PC-9 (cell line): ENCODE results near the gene LDHAL6A. TPM values are rescaled to one million over a fixed set of nuclear protein-coding genes. Genes with fewer than 3 reads are reported as not detected.

Experiments used
- BruUV-seq: library from RNA; stranded (reverse); fragments of 400-500 nt; replicated peaks from 2 replicates; lab custom pipeline; 2021; lab: Mats Ljungman, UMichigan
- CTCF ChIA-PET: fragments of 300-600 bp; sonication (Branson Sonifier 250); formaldehyde crosslinking; loops from one replicate; lab custom pipeline; 2022; ENCODE audit warnings: antibody characterized with exemption; lab: Charles Lee
- POLR2A ChIA-PET: fragments of 300-600 bp; sonication (Branson Sonifier 250); formaldehyde crosslinking; loops from one replicate; lab custom pipeline; 2022; ENCODE audit warnings: antibody characterized with exemption; ENCODE audit not compliant: unreplicated experiment; lab: Charles Lee
- DNase-seq, 2 experiments: peaks; one replicate each; pipeline versions ENCODE4 v3.0.0 to v3.0.0-alpha.2; 2015 to 2022; ENCODE audit warnings: mixed read lengths in 1 of 2
- H2AFZ ChIP-seq: fragments of 200-600 bp; sonication (generic); 2 replicates; pipeline ENCODE4 v1.8.1; 2017; ENCODE audit warnings: antibody characterized with exemption
- H3F3A ChIP-seq: fragments of 200-600 bp; sonication (generic); 2 replicates; pipeline ENCODE4 v1.8.1; 2017; ENCODE audit warnings: antibody characterized with exemption, mild to moderate bottlenecking, low read depth; ENCODE audit not compliant: insufficient read depth
- H3K27ac ChIP-seq: fragments of 200-600 bp; sonication (generic); 2 replicates; pipeline ENCODE4 v1.6.1; 2016; ENCODE audit warnings: mixed run types
- H3K27me3 ChIP-seq: fragments of 200-600 bp; sonication (generic); 2 replicates; pipeline ENCODE4 v1.6.1; 2016; ENCODE audit warnings: low read depth, mixed run types; ENCODE audit not compliant: insufficient read depth
- H3K36me3 ChIP-seq: fragments of 200-600 bp; sonication (generic); 2 replicates; pipeline ENCODE4 v1.6.1; 2016; ENCODE audit warnings: low read depth, mixed run types
- H3K4me1 ChIP-seq: fragments of 200-600 bp; sonication (generic); replicated peaks from 2 replicates; pipeline ENCODE4 v1.6.1; 2016; ENCODE audit warnings: mixed run types; ENCODE audit not compliant: insufficient read depth
- H3K4me2 ChIP-seq: fragments of 200-600 bp; sonication (generic); 2 replicates; pipeline ENCODE4 v1.6.1; 2017; ENCODE audit warnings: mixed run types
- H3K4me3 ChIP-seq: fragments of 200-600 bp; sonication (generic); 2 replicates; pipeline ENCODE4 v1.6.1; 2016; ENCODE audit warnings: mixed run types
- H3K79me2 ChIP-seq: fragments of 200-600 bp; sonication (generic); 2 replicates; pipeline ENCODE4 v1.6.1; 2017; ENCODE audit warnings: low read depth, mixed run types
- H3K9me2 ChIP-seq: fragments of 200-600 bp; sonication (generic); 2 replicates; pipeline ENCODE4 v1.8.1; 2017; ENCODE audit warnings: mild to moderate bottlenecking; ENCODE audit not compliant: insufficient read depth
- H3K9me3 ChIP-seq: fragments of 200-600 bp; sonication (generic); 2 replicates; pipeline ENCODE4 v1.8.1; 2016; ENCODE audit warnings: low read depth; ENCODE audit not compliant: insufficient read depth
- H4K20me1 ChIP-seq: fragments of 200-600 bp; sonication (generic); 2 replicates; pipeline ENCODE4 v1.8.1; 2017; ENCODE audit not compliant: insufficient read depth
- CTCF ChIP-seq: fragments of 200-600 bp; sonication (generic); conservative IDR thresholded peaks from 2 replicates; pipeline ENCODE4 v1.6.1; 2017; ENCODE audit warnings: mixed run types, antibody characterized with exemption, mild to moderate bottlenecking, moderate library complexity
- EZH2 ChIP-seq: fragments of 200-600 bp; sonication (generic); IDR thresholded peaks from 2 replicates; pipeline ENCODE4 v1.8.0; 2017; ENCODE audit warnings: antibody characterized with exemption, low read depth
- intact Hi-C: fragments of 100-400 bp; cut with micrococcal nuclease; formaldehyde crosslinking; loops from one replicate; pipeline ENCODE4 v1.10.0; 2022; ENCODE audit not compliant: unreplicated experiment
- total RNA-seq: library from RNA; stranded (reverse); gene quantifications from 2 replicates; pipeline ENCODE4 v1.2.3, GENCODE V29; 2021

LDHAL6A gene
- total RNA-seq, 1 experiment from 2014 or later = not detected

- H3F3A ChIP-seq = peaks cover 5% of the 10 kb centered on the region; the same call in 1 of the 2 replicates
- no peaks in the 10 kb centered on the region for H3K4me1 ChIP-seq
- no peaks in the 10 kb centered on the region; the same call in 1 of the 2 replicates for H4K20me1 ChIP-seq
- ChIA-PET POLR2A (interaction anchor here (0.7 kb wide), 1 partner anchor 70 kb away, joined by 3 read pairs; no protein-coding TSS in a partner anchor), CTCF (no interaction called here)
- H3K27me3 ChIP-seq = no peaks in the 10 kb centered on the region
- H3K36me3 ChIP-seq = peaks cover 53% of the 10 kb centered on the region
- intact Hi-C loops = no loop called here
- TF ChIP-seq CTCF (no peak), EZH2 (no peak)
- no peak overlapping the region for H3K4me2 ChIP-seq
- H3K9me2 ChIP-seq = no peaks in the 10 kb centered on the region
- no peak overlapping the region for H2AFZ ChIP-seq
- no TSS peak for BruUV-seq
- H3K79me2 ChIP-seq = no peaks in the 10 kb centered on the region
- H3K9me3 ChIP-seq = no peaks in the 10 kb centered on the region
- H3K27ac ChIP-seq = no peak overlapping the region
- DNase-seq = no peak
- no peak overlapping the region for H3K4me3 ChIP-seq
Measured at GRCh38 chr11:18501629-18502028, 46.0 kb downstream of the LDHAL6A start.

GRCh38 chr11:18502352-18502751, 46.7 kb downstream of the LDHAL6A start:
- no TSS peak for BruUV-seq
- POLR2A ChIA-PET = interaction anchor here (0.7 kb wide), 1 partner anchor 69 kb away, joined by 3 read pairs; no protein-coding TSS in a partner anchor
- intact Hi-C loops = no loop called here

GRCh38 chr11:18521122-18521521, 65.5 kb downstream of the LDHAL6A start:
- DNase-seq = no peak
- Histone ChIP-seq H3K36me3 (peaks cover 14% of the 10 kb centered on the region; the same call in 1 of the 2 replicates), H3K27me3 (no peaks in the 10 kb centered on the region), H2AFZ (no peak overlapping the region), H4K20me1 (peaks cover 18% of the 10 kb centered on the region), H3K4me2 (no peak overlapping the region), H3K27ac (no peak overlapping the region), H3K79me2 (peaks cover 74% of the 10 kb centered on the region), H3K9me2 (no peaks in the 10 kb centered on the region), H3F3A (peaks cover 20% of the 10 kb centered on the region; the same call in 1 of the 2 replicates), H3K9me3 (no peaks in the 10 kb centered on the region), H3K4me3 (no peak overlapping the region), H3K4me1 (peaks cover 24% of the 10 kb centered on the region)
- CTCF ChIA-PET = no interaction called here
- intact Hi-C loops = loop anchor here (10.0 kb wide), 2 partner anchors 126 to 406 kb away; partner anchors contain the start of gene LDHA
- no TSS peak for BruUV-seq
- POLR2A ChIA-PET = no interaction called here
- TF ChIP-seq CTCF (no peak), EZH2 (no peak)

More at GRCh38 chr11:18502352-18502751, 46.7 kb downstream of the LDHAL6A start:
- Histone ChIP-seq H3K4me2 (no peak overlapping the region), H3K79me2 (no peaks in the 10 kb centered on the region), H3K9me2 (no peaks in the 10 kb centered on the region), H3K9me3 (no peaks in the 10 kb centered on the region), H2AFZ (no peak overlapping the region), H3K27me3 (no peaks in the 10 kb centered on the region), H3K4me3 (no peak overlapping the region), H3F3A (peaks cover 5% of the 10 kb centered on the region; the same call in 1 of the 2 replicates), H3K4me1 (no peaks in the 10 kb centered on the region), H3K36me3 (peaks cover 57% of the 10 kb centered on the region), H3K27ac (no peak overlapping the region), H4K20me1 (no peaks in the 10 kb centered on the region; the same call in 1 of the 2 replicates)
- no peak for TF ChIP-seq EZH2
- TF ChIP-seq CTCF = no peak
- DNase-seq = no peak
- CTCF ChIA-PET = no interaction called here
